22Rv1 (cell line): ENCODE data around the gene FAM135A.

Source experiments
- CTCF ChIP-seq: fragments of 450-650 bp; IDR thresholded peaks from 2 replicates; pipeline ENCODE4 v1.5.1; 2017; ENCODE audit warnings: mild to moderate bottlenecking
- ZFX ChIP-seq: fragments of 450-650 bp; IDR thresholded peaks from 2 replicates; pipeline ENCODE4 v1.6.1; 2017; ENCODE audit warnings: antibody characterized with exemption, borderline replicate concordance

- TF ChIP-seq CTCF = no peak
- TF ChIP-seq ZFX = no peak
Measured at GRCh38 chr6:70391492-70391891, 21.8 kb upstream of the FAM135A start.
